Activated CD8-positive, alpha-beta T cell treated with anti-CD3 and anti-CD28 coated beads, Interleukin-2, amount 10 ng/mL, durations not matched to agents 7 days and 5 days (primary cell): ENCODE measurements around the gene PTPN14. TPM values are rescaled to one million over a fixed set of nuclear protein-coding genes. Genes with fewer than 3 reads are reported as not detected.

Experiments
- ATAC-seq: fragments of 150-1000 bp; cut with Tn5 transposase; one replicate; pipeline ENCODE4 v1.10.0; 2021; ENCODE audit warnings: moderate library complexity
- CTCF ChIA-PET: fragments of 350-600 bp; sonication (Branson Sonifier 250); formaldehyde crosslinking; loops from one replicate; lab custom pipeline; 2021; ENCODE audit warnings: antibody characterized with exemption; lab: Charles Lee
- POLR2A ChIA-PET: fragments of 350-600 bp; sonication (Branson Sonifier 250); formaldehyde crosslinking; loops from one replicate; lab custom pipeline; 2021; ENCODE audit warnings: antibody characterized with exemption; lab: Charles Lee
- DNase-seq: peaks from one replicate; pipeline ENCODE4 v3.0.0-alpha.2; 2020
- H3K27ac Mint-ChIP-seq: one replicate; pipeline ENCODE4 v1.8.0; 2021; ENCODE audit warnings: mild to moderate bottlenecking, mixed read lengths
- H3K27me3 Mint-ChIP-seq: one replicate; pipeline ENCODE4 v1.8.0; 2021; ENCODE audit warnings: low read depth, mixed read lengths
- H3K36me3 Mint-ChIP-seq: one replicate; pipeline ENCODE4 v1.8.0; 2021; ENCODE audit warnings: low read depth, mixed read lengths
- H3K4me1 Mint-ChIP-seq: one replicate; pipeline ENCODE4 v1.8.0; 2021; ENCODE audit warnings: low read depth, mixed read lengths
- H3K4me3 Mint-ChIP-seq: one replicate; pipeline ENCODE4 v1.8.0; 2021; ENCODE audit warnings: mild to moderate bottlenecking, mixed read lengths
- H3K9me3 Mint-ChIP-seq: one replicate; pipeline ENCODE4 v1.8.0; 2022; ENCODE audit warnings: mixed read lengths; ENCODE audit not compliant: insufficient read depth
- total RNA-seq, 2 experiments: library from RNA; stranded (reverse); gene quantifications; one replicate each; pipeline ENCODE4 v1.2.3, GENCODE V29; 2021

Gene PTPN14
- total RNA-seq, 2 experiments from 2014 or later, result 0.13 to 0.21 TPM

DNA sequence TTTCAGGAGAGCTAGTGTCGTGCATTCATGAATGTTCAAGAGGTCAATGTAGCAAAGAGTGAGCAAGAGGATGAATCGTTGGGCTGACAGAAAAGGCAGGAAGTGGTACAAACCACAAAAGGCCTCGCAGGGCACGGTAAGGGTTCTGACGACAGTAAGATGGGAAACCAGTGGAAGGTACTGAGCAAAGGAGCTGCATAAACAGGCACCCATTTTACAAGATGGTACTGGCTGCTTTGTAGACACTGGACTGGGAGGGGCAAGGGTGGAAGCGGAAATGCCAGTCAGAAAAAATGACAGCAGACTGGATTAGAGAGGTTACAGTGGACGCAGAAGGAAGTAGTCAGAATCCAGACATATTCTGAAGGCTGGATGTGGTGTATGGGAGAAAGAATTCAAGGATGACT is 123.5 kb downstream of the PTPN14 start:
- H3K36me3 Mint-ChIP-seq, result peaks cover 14% of the 10 kb centered on the region
- peak; percentile 90 for DNase-seq
- ATAC-seq, result peak; percentile 99
- H3K27ac Mint-ChIP-seq, result peak overlapping the region; percentile 96
- H3K27me3 Mint-ChIP-seq, result peaks cover under 1% of the 10 kb centered on the region
- H3K4me1 Mint-ChIP-seq, result peaks cover 33% of the 10 kb centered on the region
- ChIA-PET POLR2A (interaction anchor here (1.0 to 1.5 kb wide), 6 partner anchors 10 to 175 kb away, joined by 3 to 15 read pairs (median 4); partner anchors contain the start of gene CENPF), CTCF (interaction anchor here (0.6 to 1.5 kb wide), 8 partner anchors 11 to 96 kb away, joined by 3 to 10 read pairs (median 4); no protein-coding TSS in a partner anchor)
- peaks cover 8% of the 10 kb centered on the region for H3K9me3 Mint-ChIP-seq
- peak overlapping the region; percentile 56 for H3K4me3 Mint-ChIP-seq

DNA sequence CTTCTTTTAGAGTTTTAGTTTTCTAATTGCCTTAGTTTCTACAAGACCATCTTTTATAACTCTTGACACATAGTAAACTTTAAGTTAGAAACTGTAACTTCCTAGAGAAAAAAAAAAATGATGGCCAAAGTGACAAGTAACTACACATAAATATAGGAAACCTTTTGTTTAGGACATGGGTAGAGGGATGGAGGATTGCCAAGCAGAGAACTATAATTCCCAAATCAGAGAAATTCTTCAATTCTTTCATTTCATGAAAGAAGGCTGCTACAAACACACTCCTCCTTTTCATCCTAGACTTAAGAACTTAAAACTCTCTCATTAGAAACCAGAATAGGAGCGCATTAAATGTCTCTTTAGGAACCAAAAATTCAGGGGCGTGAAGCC is 125.0 kb downstream of the PTPN14 start:
- H3K4me1 Mint-ChIP-seq, result peaks cover 35% of the 10 kb centered on the region
- H3K27ac Mint-ChIP-seq, result peak overlapping the region; percentile 44
- peaks cover 8% of the 10 kb centered on the region for H3K9me3 Mint-ChIP-seq
- DNase-seq (no peak), ATAC-seq (no peak)
- H3K27me3 Mint-ChIP-seq, result peaks cover 9% of the 10 kb centered on the region
- H3K4me3 Mint-ChIP-seq, result no peak overlapping the region
- ChIA-PET CTCF (no interaction called here), POLR2A (interaction anchor here (1.5 kb wide), 1 partner anchor 18 kb away, joined by 4 read pairs; no protein-coding TSS in a partner anchor)
- peaks cover 18% of the 10 kb centered on the region for H3K36me3 Mint-ChIP-seq

DNA sequence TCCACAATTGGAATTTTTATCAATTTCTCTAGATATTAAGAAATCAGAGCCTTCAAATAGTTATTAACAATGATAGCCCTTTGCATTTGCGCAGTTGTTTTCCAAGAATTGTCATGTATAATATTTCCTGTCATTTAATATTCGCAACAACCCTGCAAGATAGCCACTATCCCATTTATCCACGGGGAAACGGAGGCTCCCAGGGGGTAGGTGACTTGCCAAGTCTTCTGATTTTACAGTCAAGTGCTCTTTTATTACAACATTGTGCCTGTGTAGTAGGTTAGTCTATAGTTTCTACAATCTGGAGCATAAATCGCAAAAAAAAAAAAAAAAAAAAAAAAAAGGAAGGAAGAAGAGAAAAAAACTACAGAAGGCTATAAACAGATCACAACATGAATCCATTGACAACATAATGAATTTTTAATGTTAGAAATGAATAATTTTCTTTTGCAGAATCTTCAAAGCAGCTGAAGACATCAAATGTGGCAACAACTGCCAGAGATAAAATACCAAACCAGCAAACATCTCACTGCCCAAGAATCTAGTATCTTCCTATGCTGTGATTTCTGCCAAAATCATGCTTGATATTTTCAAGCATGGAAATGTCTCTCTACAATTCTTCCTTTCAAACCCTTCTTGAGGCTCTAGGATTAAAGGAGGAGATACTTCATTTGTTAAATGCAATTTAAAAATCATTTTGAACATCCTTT is 125.5 kb downstream of the PTPN14 start:
- Mint-ChIP-seq H3K4me1 (peaks cover 35% of the 10 kb centered on the region), H3K27ac (no peak overlapping the region), H3K9me3 (peaks cover 8% of the 10 kb centered on the region), H3K4me3 (no peak overlapping the region), H3K36me3 (peaks cover 18% of the 10 kb centered on the region), H3K27me3 (peaks cover 9% of the 10 kb centered on the region)
- ChIA-PET CTCF (interaction anchor here (0.6 kb wide), 1 partner anchor 1284 kb away, joined by 3 read pairs; no protein-coding TSS in a partner anchor), POLR2A (no interaction called here)
- DNase-seq (no peak), ATAC-seq (no peak)

DNA sequence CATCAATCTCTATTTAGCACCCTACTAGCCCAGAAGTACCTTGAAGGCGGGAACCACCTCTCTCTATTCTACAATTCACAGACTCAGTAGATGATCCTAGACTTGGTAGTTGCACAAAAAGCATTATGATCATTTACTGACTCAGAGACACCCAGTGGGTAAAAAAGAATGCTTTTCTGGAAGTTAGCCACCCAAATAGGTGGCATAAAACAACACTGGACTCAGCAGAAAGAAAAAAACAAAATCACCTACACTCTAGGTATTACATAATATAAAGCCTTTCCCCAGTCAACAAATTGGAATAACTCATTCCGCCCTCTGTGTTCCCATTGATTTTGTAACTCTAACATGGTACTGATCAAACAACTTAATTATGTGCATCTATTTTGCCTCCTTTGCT is 126.3 kb downstream of the PTPN14 start:
- ChIA-PET POLR2A (no interaction called here), CTCF (interaction anchor here (0.6 kb wide), 1 partner anchor 1284 kb away, joined by 3 read pairs; no protein-coding TSS in a partner anchor)
- no peak for DNase-seq
- Mint-ChIP-seq H3K27ac (peak overlapping the region; percentile 11), H3K27me3 (peaks cover 9% of the 10 kb centered on the region), H3K36me3 (peaks cover 16% of the 10 kb centered on the region), H3K4me1 (peaks cover 35% of the 10 kb centered on the region), H3K4me3 (no peak overlapping the region), H3K9me3 (peaks cover 8% of the 10 kb centered on the region)
- ATAC-seq, result no peak

DNA sequence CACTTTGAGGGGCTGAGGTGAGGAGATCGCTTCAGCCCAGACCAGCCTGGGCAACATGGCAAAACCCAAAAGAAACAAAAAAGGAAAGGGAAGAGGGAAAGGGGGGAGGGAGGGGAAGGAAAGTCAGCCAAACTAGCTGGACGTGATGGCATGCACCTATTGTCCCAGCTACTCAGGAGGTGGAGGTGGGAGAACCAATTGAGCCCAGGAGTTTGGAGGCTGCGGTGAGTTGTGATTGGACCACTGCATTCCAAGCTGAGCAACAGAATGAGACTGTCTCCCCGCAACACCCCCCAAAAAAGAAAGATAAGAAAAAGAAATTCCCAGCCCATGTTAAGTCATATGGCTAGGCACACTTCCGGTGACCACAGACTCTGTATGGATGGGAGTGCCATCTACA is 128.4 kb downstream of the PTPN14 start:
- no peak overlapping the region for H3K27ac Mint-ChIP-seq
- no peaks in the 10 kb centered on the region for H3K9me3 Mint-ChIP-seq
- peaks cover 9% of the 10 kb centered on the region for H3K27me3 Mint-ChIP-seq
- peaks cover 9% of the 10 kb centered on the region for H3K36me3 Mint-ChIP-seq
- ATAC-seq (no peak), DNase-seq (no peak)
- ChIA-PET CTCF (no interaction called here), POLR2A (no interaction called here)
- H3K4me1 Mint-ChIP-seq, result peaks cover 38% of the 10 kb centered on the region
- no peak overlapping the region for H3K4me3 Mint-ChIP-seq

DNA sequence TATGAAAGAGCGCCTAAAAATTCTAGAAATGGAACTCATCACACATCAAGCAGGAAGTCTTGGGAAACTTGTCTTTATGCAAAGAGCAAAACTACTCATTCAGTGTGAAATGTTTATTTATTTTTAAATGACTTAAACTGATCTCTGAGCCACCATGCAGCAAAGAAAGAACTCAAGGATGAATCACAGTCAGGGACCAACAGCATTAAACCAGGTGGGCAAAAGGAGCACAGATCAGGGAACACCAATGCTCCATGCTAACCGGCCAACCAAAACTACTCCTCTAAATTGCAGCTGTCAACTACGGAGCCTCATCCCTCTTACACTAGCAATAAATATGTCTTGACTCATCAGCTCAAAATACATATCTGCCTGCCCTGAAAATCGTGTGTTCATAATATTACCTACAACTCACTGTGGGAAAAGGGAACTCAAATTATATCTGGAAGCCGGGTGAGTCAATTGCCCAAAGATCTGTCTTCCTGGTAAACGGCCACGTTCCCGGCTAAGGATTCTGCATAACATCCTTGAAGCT is 129.2 kb downstream of the PTPN14 start:
- POLR2A ChIA-PET, result no interaction called here
- CTCF ChIA-PET, result interaction anchor here (0.7 to 1.1 kb wide), 3 partner anchors 18 to 90 kb away, joined by 3 read pairs; no protein-coding TSS in a partner anchor

DNA sequence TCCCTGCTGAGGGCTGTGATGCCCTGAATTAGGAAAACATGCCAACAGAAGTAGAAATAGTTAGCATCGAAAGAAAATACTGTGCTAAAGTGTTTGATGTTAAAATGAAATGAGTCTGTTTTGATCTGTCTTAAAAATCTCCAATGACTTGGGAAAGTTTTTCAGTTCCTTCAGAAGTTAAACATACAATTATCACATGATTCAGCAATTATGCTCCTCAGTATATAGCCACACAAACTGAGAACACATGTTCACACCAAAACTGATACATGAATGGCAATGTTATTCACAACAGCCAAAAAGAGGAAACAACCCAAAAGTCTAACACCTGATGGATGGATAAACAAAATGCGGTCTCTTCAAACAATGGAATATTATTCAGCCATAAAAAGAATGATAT is 130.6 kb downstream of the PTPN14 start:
- H3K36me3 Mint-ChIP-seq, result peaks cover 4% of the 10 kb centered on the region
- no peak overlapping the region for H3K27ac Mint-ChIP-seq
- no peak overlapping the region for H3K4me3 Mint-ChIP-seq
- no peaks in the 10 kb centered on the region for H3K9me3 Mint-ChIP-seq
- POLR2A ChIA-PET, result no interaction called here
- peaks cover 9% of the 10 kb centered on the region for H3K27me3 Mint-ChIP-seq
- H3K4me1 Mint-ChIP-seq, result peaks cover 34% of the 10 kb centered on the region
- DNase-seq (no peak), ATAC-seq (no peak)
- CTCF ChIA-PET, result no interaction called here

More for the DNA sequence above, 129.2 kb downstream of the PTPN14 start:
- H3K27ac Mint-ChIP-seq, result no peak overlapping the region
- H3K4me1 Mint-ChIP-seq, result peaks cover 39% of the 10 kb centered on the region
- no peak for ATAC-seq
- peaks cover 9% of the 10 kb centered on the region for H3K27me3 Mint-ChIP-seq
- no peak for DNase-seq
- H3K36me3 Mint-ChIP-seq, result peaks cover 4% of the 10 kb centered on the region
- H3K9me3 Mint-ChIP-seq, result no peaks in the 10 kb centered on the region
- no peak overlapping the region for H3K4me3 Mint-ChIP-seq

DNA sequence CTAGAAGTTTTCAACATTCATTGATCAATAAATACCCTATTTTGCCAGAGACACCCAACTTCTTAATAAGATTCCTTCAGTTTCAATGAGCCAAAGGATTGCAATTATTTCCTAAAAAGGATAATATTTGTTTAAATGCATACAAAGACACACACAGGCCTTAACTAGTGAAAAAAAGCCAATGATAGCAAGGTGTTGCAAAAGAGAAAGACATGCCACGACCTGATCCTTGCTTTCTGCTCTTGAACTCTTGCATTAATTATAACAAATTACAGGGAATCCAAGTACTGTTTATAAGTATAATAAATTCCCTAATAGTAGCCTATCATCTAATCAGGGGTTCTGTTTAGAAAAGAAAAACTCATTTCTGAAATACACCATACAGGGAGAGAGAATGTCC is 131.1 kb downstream of the PTPN14 start:
- Mint-ChIP-seq H3K4me1 (peaks cover 31% of the 10 kb centered on the region), H3K4me3 (no peak overlapping the region), H3K36me3 (peaks cover 4% of the 10 kb centered on the region), H3K9me3 (no peaks in the 10 kb centered on the region), H3K27ac (no peak overlapping the region), H3K27me3 (peaks cover 9% of the 10 kb centered on the region)
- CTCF ChIA-PET, result no interaction called here
- POLR2A ChIA-PET, result no interaction called here
- DNase-seq (no peak), ATAC-seq (no peak)

DNA sequence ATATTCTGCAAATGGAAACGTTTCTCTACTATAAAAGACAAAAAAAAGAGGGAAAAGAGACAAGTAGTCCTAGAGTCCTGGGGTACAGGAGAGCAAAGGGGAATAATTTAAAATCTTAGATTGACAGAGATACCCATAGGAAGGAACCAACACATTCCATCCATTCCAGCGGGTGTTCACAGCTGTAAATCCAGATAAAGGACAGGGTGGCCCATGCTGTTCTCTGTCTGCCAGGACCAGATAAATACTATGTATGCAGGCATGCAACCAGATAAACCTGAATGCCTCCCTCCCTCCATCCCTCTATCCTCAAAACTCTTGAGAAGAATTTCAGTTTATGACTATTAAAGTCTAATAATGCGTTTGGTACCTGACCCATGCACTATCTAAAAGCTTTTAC is 131.8 kb downstream of the PTPN14 start:
- no peak overlapping the region for H3K27ac Mint-ChIP-seq
- ChIA-PET CTCF (no interaction called here), POLR2A (no interaction called here)
- peaks cover 4% of the 10 kb centered on the region for H3K36me3 Mint-ChIP-seq
- peaks cover 9% of the 10 kb centered on the region for H3K27me3 Mint-ChIP-seq
- H3K4me3 Mint-ChIP-seq, result no peak overlapping the region
- no peak for DNase-seq
- ATAC-seq, result no peak
- H3K9me3 Mint-ChIP-seq, result no peaks in the 10 kb centered on the region
- H3K4me1 Mint-ChIP-seq, result peaks cover 38% of the 10 kb centered on the region

DNA sequence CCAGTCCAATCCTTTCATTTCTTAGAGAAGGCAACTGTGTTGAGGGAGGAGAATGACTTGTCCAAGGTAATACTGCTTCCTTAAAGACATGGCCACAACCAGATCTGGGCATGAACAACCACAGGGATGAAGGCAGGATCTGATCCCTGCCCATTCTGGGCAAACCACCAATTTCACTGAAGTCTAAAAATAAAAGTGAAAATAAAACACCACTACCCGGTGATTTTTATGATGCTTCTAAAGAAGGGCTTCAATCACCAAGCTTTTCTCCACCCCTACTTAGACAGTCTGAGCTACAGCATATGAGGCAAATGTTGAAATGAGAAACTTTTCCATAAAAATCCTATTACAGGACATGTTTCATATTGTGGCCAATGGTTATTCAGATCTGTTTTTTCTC is 133.0 kb downstream of the PTPN14 start:
- peak overlapping the region; percentile 3 for H3K4me3 Mint-ChIP-seq
- POLR2A ChIA-PET, result interaction anchor here (1.3 kb wide), 1 partner anchor 9 kb away, joined by 7 read pairs; no protein-coding TSS in a partner anchor
- H3K27ac Mint-ChIP-seq, result peak overlapping the region; percentile 37
- peaks cover 9% of the 10 kb centered on the region for H3K27me3 Mint-ChIP-seq
- CTCF ChIA-PET, result interaction anchor here (1.0 kb wide), 1 partner anchor 20 kb away, joined by 3 read pairs; no protein-coding TSS in a partner anchor
- H3K36me3 Mint-ChIP-seq, result peaks cover 4% of the 10 kb centered on the region
- no peaks in the 10 kb centered on the region for H3K9me3 Mint-ChIP-seq
- ATAC-seq, result peak; percentile 65
- no peak for DNase-seq
- peaks cover 45% of the 10 kb centered on the region for H3K4me1 Mint-ChIP-seq

DNA sequence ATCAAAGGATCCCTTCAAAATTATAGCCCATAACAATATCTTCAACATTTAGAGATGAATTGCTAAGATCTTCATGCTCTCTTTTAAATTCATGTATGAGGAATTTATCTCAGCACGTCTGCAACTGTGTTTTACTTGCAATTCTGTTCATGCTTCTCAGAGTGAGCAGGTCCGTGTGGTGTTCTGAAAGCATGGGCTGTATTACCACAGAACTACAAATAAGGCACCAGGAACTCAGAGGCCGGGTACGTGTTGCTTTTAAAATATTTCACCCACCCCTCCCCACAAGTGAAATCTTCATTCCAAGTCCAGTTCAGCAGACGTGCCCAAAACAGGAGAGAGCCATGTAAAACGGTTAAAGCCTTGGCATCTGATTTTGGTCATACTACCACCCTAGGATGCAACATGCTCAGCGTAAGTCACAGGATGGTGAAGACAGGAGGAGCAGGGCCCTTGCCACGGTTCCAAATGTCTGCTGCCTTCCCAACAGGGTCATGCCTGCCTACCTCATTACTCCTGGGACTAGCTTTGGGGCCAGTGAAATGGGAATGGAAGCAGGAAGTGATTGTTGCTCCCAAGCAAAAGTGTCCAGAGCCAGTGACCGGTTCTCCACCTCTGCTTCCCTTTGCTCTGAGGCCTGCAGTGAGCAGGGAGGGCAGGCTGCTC is 133.7 kb downstream of the PTPN14 start:
- ATAC-seq, result no peak

More for the DNA sequence above, 133.7 kb downstream of the PTPN14 start:
- H3K27ac Mint-ChIP-seq, result peak overlapping the region; percentile 37
- DNase-seq, result no peak
- no peak overlapping the region for H3K4me3 Mint-ChIP-seq
- CTCF ChIA-PET, result interaction anchor here (1.0 kb wide), 1 partner anchor 21 kb away, joined by 3 read pairs; no protein-coding TSS in a partner anchor
- POLR2A ChIA-PET, result interaction anchor here (1.3 kb wide), 1 partner anchor 10 kb away, joined by 7 read pairs; no protein-coding TSS in a partner anchor
- peaks cover 42% of the 10 kb centered on the region for H3K4me1 Mint-ChIP-seq
- peaks cover 4% of the 10 kb centered on the region for H3K36me3 Mint-ChIP-seq
- no peaks in the 10 kb centered on the region for H3K9me3 Mint-ChIP-seq
- H3K27me3 Mint-ChIP-seq, result peaks cover 7% of the 10 kb centered on the region
